ENCODE data around the gene CCDC188. TPM values are rescaled to one million over a fixed set of nuclear protein-coding genes. Genes with fewer than 3 reads are reported as not detected.

CCDC188 gene
- total and polyA plus RNA-seq, 9 of the 15 experiments (the other 6 are each of a cell fraction or from before 2014, with no cell fraction given) = not detected

DNA sequence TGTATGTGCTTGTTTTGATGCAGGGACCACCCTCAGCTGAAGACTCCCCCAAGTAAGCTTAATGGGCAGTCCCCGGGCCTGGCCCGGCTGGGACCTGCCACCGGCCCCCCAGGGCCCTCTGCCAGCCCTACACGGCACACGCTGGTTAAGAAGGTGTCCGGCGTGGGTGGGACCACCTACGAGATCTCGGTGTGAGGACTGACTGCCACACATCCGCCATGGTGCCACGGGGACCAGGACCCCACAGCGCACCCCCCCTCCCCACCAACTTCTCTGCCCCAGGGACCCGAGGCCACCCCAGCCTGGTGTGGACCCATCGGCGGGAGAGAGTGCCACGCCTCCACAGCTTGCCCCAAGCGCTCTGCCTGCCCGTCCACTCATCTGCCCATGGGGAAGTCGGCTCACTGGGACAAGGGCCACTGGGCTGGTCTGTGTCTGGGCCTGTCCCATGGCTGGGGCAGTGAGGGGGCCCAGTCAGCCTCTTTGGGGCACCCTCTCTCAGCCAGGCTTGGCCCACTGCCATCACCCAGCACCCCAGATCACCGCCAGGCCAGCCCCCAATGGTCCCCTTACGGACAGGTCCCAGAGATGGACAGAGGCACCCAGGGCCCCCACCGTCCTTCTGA, 5.5 kb downstream of the CCDC188 start (continued):
- TF ChIP-seq, protein P1, sequence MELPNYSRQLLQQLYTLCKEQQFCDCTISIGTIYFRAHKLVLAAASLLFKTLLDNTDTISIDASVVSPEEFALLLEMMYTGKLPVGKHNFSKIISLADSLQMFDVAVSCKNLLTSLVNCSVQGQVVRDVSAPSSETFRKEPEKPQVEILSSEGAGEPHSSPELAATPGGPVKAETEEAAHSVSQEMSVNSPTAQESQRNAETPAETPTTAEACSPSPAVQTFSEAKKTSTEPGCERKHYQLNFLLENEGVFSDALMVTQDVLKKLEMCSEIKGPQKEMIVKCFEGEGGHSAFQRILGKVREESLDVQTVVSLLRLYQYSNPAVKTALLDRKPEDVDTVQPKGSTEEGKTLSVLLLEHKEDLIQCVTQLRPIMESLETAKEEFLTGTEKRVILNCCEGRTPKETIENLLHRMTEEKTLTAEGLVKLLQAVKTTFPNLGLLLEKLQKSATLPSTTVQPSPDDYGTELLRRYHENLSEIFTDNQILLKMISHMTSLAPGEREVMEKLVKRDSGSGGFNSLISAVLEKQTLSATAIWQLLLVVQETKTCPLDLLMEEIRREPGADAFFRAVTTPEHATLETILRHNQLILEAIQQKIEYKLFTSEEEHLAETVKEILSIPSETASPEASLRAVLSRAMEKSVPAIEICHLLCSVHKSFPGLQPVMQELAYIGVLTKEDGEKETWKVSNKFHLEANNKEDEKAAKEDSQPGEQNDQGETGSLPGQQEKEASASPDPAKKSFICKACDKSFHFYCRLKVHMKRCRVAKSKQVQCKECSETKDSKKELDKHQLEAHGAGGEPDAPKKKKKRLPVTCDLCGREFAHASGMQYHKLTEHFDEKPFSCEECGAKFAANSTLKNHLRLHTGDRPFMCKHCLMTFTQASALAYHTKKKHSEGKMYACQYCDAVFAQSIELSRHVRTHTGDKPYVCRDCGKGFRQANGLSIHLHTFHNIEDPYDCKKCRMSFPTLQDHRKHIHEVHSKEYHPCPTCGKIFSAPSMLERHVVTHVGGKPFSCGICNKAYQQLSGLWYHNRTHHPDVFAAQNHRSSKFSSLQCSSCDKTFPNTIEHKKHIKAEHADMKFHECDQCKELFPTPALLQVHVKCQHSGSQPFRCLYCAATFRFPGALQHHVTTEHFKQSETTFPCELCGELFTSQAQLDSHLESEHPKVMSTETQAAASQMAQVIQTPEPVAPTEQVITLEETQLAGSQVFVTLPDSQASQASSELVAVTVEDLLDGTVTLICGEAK (IDR thresholded peaks at IDR 0.05) = no peak
- TF ChIP-seq, protein P1 (CRISPR knock-in tag; IDR thresholded peaks at IDR 0.05) = no peak
- TF ChIP-seq DNMT1 (IDR thresholded peaks at IDR 0.05) (no peak), MED1 (CRISPR knock-in tag; IDR thresholded peaks at IDR 0.05; ENCODE audit: borderline replicate concordance) (0 out of 2 replicates have a peak, but pooled peaks have one; percentile 62), XRCC3 (IDR thresholded peaks at IDR 0.05) (no peak), RBM25 (IDR thresholded peaks at IDR 0.05; ENCODE audit: low read depth, low read length, severe bottlenecking) (no peak)
- TF ChIP-seq, protein P2, sequence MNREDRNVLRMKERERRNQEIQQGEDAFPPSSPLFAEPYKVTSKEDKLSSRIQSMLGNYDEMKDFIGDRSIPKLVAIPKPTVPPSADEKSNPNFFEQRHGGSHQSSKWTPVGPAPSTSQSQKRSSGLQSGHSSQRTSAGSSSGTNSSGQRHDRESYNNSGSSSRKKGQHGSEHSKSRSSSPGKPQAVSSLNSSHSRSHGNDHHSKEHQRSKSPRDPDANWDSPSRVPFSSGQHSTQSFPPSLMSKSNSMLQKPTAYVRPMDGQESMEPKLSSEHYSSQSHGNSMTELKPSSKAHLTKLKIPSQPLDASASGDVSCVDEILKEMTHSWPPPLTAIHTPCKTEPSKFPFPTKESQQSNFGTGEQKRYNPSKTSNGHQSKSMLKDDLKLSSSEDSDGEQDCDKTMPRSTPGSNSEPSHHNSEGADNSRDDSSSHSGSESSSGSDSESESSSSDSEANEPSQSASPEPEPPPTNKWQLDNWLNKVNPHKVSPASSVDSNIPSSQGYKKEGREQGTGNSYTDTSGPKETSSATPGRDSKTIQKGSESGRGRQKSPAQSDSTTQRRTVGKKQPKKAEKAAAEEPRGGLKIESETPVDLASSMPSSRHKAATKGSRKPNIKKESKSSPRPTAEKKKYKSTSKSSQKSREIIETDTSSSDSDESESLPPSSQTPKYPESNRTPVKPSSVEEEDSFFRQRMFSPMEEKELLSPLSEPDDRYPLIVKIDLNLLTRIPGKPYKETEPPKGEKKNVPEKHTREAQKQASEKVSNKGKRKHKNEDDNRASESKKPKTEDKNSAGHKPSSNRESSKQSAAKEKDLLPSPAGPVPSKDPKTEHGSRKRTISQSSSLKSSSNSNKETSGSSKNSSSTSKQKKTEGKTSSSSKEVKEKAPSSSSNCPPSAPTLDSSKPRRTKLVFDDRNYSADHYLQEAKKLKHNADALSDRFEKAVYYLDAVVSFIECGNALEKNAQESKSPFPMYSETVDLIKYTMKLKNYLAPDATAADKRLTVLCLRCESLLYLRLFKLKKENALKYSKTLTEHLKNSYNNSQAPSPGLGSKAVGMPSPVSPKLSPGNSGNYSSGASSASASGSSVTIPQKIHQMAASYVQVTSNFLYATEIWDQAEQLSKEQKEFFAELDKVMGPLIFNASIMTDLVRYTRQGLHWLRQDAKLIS (CRISPR knock-in tag; IDR thresholded peaks at IDR 0.05) = no peak
